ENCODE data around the gene ERFL.
"Not testable (repeated sequence)": the region's sequence is repeated elsewhere in the genome, so short reads cannot be mapped to it uniquely, and the experiment has no call there.

The ERFL gene

DNA sequence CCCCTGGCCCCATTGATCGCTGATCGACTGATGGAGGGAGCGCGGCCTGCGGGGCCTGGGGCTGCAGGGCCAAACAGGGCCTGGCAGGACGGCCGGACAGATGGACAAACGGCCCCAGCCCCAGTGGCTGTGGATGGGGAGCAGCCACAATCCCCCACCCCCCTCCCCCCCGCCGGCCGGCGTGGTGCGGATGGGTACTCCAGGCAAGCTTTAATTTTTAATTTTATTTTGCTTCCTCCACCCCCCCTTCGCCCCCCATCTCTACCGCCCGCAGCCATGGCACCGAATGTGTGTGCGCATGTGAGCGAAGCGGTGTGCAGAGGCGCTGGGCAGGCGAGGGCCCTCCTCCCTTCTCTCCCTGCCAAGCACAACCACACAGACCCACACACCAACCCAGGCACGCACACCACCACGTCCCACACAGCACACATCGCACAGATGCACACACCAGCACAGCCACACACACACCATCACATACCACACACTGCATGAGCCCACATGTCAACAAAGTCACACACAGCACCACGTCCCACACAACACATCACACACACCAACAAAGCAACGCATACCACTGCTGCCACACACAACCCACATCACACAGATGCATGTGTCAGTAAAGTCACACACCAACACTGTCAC lies 12.4 kb downstream of the ERFL start:
- TF ChIP-seq, protein P1, sequence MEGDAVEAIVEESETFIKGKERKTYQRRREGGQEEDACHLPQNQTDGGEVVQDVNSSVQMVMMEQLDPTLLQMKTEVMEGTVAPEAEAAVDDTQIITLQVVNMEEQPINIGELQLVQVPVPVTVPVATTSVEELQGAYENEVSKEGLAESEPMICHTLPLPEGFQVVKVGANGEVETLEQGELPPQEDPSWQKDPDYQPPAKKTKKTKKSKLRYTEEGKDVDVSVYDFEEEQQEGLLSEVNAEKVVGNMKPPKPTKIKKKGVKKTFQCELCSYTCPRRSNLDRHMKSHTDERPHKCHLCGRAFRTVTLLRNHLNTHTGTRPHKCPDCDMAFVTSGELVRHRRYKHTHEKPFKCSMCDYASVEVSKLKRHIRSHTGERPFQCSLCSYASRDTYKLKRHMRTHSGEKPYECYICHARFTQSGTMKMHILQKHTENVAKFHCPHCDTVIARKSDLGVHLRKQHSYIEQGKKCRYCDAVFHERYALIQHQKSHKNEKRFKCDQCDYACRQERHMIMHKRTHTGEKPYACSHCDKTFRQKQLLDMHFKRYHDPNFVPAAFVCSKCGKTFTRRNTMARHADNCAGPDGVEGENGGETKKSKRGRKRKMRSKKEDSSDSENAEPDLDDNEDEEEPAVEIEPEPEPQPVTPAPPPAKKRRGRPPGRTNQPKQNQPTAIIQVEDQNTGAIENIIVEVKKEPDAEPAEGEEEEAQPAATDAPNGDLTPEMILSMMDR (IDR thresholded peaks at IDR 0.05; ENCODE audit: borderline replicate concordance, insufficient read depth, low read depth, low read length), result no peak
- no peak overlapping the region for H3K4me3 ChIP-seq (ENCODE audit: low read depth, low read length)

DNA sequence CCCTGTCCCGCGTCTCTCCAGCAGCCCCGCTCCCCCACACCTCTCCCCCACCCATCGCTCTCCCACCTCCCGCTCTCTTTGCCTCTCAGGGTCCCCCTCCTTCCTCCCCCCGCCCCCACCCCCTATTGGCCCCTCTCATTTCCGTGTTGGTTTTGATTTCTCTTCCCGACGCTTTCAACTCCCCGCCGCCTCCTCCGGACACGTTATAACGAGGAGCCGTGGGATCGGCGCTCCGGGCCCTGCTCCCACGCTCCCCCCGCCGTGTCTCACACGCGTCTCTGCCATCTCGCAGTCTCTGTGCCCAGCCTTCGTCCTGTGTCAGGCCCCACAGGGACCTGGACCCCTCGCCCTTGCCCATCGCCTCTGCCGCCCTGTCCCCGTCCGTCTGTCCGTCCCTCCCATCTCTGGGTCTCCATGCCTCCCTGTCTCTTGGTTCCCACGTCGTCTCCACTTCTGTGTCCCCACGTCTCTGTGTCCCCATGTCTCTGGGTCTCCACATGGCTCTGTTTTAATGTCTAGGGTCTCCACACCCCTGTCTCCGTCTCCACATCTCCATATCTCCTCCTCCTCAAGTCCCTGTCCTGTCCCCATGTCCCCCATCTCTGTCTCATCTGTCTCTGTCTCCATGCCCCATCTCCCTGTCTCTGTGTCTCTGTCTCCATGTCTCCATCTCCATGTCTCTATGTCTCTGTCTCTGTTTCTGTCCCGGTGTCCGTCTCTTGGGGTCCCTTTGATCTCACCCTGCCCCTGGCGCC lies 13.1 kb downstream of the ERFL start:
- H3K4me3 ChIP-seq (ENCODE audit: low read depth, low read length), result no peak overlapping the region

DNA sequence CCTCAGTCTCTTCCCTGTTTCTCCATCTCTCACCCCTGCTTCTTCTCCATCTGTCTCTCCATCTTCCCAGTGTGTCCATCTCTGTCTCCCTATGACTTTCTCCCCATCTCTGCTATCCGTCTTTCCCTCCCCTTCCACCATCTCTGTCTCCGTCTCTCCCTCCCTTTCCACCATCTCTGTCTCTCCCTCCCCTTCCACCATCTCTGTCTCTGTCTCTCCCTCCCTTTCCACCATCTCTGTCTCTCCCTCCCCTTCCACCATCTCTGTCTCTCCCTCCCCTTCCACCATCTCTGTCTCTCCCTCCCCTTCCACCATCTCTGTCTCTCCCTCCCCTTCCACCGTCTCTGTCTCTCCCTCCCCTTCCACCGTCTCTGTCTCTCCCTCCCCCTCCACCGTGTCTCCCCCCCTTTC lies 13.8 kb downstream of the ERFL start:
- not testable (repeated sequence) for H3K4me3 ChIP-seq (ENCODE audit: low read depth, low read length)

More for the DNA sequence above, 13.1 kb downstream of the ERFL start:
- TF ChIP-seq, protein P1 (IDR thresholded peaks at IDR 0.05; ENCODE audit: borderline replicate concordance, insufficient read depth, low read depth, low read length), result no peak

DNA sequence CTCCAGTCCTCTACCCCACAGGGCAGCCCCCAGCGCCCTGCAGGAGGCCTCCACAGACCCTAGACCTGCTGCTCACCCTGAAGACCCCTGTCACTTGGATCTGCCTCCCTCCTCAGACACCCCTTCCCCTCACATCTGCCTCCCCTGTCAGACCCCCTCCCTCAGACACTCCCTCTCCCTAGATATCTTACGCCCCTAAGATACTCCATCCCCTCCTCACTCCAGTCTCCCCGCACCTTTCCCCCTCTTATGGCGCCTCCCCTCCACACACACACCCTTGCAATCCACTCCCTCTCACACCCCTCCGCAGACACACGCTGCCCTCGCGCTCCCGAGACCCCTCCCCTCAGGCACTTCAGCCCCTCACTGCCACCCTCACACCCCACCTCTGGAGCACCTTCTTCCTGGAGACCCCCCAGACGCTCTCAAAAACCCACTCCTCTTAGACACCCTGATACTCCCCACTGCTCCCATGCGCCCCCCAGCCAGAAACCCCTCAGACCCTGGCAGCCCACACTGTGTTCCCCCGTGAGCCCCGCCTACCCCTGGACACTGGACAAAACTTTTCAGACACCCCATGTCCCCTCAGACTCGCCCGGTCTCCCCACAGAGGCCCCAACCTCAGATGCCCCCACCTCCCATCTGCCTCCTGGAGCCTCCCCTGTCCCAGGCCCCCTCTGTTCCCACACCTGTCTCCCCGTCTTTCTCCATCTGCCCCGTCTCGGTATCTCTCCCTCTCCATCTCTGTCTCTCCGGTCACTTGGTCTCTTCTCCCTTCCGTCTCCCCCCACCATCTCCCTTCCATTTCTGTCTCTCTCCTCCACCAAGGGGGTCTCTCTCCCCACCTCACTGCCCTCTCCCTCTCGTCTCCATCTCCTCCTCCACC lies 14.5 kb downstream of the ERFL start:
- H3K4me3 ChIP-seq (ENCODE audit: low read depth, low read length), result no peak overlapping the region
- TF ChIP-seq, protein P1 (IDR thresholded peaks at IDR 0.05; ENCODE audit: borderline replicate concordance, insufficient read depth, low read depth, low read length), result no peak

DNA sequence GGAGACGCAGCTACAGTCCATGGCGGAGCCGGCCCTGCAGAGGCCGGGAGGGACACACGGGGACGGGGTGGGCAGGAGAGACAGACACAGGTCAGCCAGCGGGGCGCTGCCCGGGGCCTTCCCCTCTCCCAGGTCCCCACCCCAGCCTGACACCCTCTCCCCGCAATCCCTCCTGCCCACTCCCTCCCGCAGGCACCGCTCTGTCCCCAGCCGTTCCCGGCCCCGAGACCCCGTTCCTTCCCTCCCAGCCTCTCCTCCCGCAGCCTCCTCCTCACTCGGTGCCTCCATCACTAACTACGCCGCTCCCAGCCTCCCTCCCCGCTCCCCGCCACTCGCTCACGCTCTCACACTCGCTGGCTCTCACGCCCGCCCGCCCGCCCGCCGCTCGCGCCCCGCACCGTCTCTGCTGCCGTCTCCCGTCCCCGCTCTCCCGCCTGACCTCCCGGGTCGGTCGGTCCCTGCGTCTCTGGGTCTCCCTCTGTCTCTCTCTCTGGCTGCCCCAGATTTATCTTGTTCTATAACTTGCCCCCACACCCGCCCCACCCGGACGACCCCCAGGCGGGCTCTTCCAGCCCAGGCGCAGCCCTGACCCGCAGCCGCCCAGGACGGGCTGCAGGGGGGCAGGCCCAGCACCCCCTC lies 15.2 kb downstream of the ERFL start:
- TF ChIP-seq, protein P1 (IDR thresholded peaks at IDR 0.05; ENCODE audit: borderline replicate concordance, insufficient read depth, low read depth, low read length), result no peak

DNA sequence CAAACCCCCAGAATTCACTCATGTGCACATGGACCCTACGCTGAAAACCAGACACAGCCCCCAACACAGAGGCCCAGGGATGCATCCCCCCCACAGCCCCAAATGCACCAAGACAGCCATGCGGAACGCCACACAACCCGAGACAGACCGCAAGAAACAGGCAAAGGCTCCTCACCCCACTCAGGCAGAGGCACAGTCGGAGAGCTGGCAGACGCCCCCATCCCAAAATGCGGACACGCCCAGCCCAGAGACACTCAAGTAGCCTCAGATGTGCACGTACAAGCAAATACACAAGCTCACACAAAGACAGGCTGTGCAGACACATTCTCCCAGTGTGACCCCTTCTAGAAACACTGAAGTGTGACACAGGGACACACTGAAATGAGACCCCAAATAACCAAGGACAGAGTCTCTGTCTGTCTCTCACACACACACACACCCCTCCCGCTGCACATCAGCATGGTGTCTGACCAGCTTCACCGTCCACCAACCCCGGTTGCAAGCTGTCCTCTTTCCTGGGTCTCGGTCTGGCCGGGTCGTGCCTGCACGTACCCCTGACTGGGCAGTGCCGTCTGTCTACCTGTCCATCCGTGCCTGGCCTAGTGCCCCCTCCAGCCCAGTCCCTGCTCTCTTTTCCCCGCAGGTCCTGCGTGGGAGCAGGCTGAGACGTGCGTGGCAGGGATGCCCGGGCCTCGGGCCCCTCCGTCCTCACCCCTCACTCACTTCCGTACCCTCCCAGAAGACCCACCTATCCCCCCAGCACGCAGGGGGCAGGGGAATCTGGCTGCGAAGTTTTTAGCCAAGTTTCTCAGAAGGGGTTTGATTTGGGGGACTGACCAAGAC lies 16.1 kb downstream of the ERFL start:
- no peak overlapping the region for H3K4me3 ChIP-seq (ENCODE audit: low read depth, low read length)
- TF ChIP-seq, protein P1 (IDR thresholded peaks at IDR 0.05; ENCODE audit: borderline replicate concordance, insufficient read depth, low read depth, low read length), result no peak

More for the DNA sequence above, 15.2 kb downstream of the ERFL start:
- no peak overlapping the region for H3K4me3 ChIP-seq (ENCODE audit: low read depth, low read length)

Data from GM12875 (cell line).